Renal cortical epithelial cell (primary cell): ENCODE results near the gene MYO1E. TPM values are rescaled to one million over a fixed set of nuclear protein-coding genes. Genes with fewer than 3 reads are reported as not detected.
A peak's percentile ranks its signal among the peaks of the same experiment; 100 is the strongest.

ENCODE experiments used
- DNase-seq: peaks from one replicate; pipeline ENCODE4 v3.0.0-alpha.2; 2011; ENCODE audit warnings: low read depth
- total RNA-seq: library from RNA; depleted of rRNA; stranded (reverse); fragments of >200 nt; gene quantifications from 2 replicates; pipeline ENCODE4 v1.2.3, GENCODE V29; 2014

The MYO1E gene
- total RNA-seq, 1 donor from 2014 or later, result 694 TPM

DNA sequence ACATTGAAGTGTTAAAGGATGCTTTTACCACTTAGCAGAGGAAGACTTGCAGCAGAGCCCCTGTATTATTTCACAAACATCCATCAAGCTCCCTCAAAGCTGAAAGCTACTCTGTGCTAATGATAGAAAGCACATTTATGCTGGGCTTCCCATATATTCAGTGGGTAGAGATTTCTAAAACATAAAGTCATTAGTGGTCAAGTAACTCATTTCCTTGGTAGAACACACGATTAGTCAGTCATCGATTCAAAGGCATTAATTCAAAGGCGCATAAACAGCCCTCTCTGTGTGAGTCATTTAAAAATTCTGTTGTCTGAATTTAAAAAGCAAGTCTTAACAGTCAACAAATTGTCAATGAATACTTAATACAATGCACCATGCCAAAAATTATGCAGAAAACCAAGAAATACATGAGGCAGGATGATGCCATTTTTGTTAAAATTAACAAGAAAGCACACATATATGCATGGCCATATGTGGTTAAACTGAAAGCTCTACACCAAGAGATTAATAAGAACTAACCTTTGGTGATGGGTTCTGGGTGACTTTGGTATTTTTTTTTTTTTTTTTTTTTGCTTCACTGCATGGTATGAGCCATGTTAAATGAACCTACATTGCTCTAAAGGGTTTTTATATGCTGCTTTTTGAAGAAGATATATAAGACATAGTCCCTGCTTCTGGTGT lies 104.4 kb downstream of the MYO1E start:
- peak; percentile 92 for DNase-seq

DNA sequence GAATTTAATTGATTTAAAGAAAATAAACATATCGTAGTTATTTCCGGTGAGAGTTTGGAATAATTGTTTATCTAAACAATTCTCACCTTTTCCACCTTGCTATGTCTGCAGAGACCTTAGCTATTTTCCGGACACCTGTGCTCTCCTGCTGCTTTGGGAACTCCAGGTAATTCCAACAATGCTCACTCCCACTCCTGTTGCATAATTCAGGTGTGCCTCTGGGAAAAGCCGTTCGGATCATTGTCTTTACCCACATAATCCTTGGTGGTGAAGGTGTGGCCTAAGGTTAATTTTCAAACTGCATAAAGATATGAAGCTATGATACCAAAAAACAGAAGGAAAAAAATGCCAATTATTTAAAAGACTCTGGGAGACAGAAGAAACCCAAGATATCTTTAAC lies 106.6 kb downstream of the MYO1E start:
- no peak for DNase-seq

- no peak for DNase-seq
These were observed 110.4 kb downstream of the MYO1E start for GRCh38 chr15:59262316-59262715.

GRCh38 chr15:59260090-59260489 lies 112.6 kb downstream of the MYO1E start:
- no peak for DNase-seq

DNA sequence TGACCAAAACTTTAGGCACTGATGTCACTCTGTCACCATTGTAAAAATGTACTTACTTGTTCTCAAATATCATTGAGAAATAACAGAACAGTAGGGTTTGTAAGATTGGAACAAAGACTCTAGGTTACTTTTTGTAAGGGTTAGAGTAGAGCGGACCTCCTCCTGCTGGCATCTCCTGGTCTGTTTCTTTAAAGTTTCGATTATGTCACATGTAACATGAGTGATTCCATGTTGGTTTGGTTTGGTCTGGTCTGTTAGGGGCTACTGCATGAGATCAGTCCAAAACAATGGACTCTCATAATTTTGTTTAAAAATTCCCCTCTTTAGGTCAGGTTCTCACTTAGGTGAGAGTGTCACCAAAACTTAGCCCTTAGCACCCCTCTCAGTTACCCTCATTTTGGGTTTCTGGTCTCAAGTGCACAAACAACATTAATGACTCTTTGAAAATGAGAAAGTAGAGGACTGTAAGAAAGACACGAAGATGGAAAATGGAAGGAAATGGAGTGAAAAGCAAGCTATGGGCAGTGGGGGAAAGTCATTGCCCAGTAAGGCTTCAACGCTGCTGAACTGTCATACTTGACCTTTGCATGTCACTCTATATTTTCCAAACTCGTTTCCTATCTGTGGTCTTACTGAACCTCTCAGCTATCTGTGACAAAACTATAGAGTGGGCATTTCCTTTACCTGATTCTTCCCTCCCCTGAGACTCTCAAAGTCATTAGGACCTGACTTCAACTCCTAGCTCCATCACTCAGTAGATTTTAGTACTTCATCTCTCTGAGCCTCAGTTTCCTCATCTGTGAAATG lies 113.3 kb downstream of the MYO1E start:
- no peak for DNase-seq

DNA sequence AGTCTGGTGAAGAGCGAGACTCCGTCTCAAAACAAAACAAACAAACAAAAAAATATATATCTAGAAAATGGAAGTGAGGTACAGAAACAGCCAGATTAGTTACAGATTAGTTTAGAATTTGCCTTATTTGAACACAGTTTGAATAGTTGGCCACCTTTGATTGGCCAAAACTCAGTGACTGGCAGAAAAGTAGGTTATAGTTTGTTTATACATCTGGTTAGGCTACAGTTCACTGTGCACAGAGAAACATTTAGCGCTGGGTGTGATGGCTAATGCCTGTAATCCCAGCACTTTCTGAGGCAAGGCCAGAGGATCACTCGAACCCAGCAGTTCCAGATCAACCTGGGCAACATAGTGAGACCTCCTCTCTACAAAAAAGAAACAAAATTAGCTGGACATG lies 114.4 kb downstream of the MYO1E start:
- no peak for DNase-seq

DNA sequence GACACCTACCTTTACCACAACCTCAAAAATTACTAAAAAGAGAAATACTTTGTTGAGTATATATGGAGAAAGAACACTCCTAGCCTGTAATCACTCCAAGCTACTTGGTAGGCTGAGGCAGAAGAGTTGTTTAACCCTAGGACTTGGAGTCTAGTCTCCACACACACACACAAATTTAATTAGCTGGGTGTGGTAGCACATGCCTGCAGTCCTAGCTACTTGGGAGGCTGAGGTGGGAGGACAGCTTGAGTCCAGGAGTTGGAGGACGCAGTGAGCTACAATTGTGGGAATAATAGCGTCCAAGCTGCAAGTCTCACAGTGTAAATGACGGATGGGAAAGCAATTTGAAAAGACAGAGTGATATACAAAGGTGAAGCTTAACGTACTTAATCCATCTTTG lies 115.5 kb downstream of the MYO1E start:
- DNase-seq, result no peak

- DNase-seq, result no peak
These were observed 116.2 kb downstream of the MYO1E start for GRCh38 chr15:59256482-59256881.

- DNase-seq, result peak; percentile 48
These were observed 116.9 kb downstream of the MYO1E start for GRCh38 chr15:59255680-59256336.

GRCh38 chr15:59252137-59252536 lies 120.5 kb downstream of the MYO1E start:
- no peak for DNase-seq

DNA sequence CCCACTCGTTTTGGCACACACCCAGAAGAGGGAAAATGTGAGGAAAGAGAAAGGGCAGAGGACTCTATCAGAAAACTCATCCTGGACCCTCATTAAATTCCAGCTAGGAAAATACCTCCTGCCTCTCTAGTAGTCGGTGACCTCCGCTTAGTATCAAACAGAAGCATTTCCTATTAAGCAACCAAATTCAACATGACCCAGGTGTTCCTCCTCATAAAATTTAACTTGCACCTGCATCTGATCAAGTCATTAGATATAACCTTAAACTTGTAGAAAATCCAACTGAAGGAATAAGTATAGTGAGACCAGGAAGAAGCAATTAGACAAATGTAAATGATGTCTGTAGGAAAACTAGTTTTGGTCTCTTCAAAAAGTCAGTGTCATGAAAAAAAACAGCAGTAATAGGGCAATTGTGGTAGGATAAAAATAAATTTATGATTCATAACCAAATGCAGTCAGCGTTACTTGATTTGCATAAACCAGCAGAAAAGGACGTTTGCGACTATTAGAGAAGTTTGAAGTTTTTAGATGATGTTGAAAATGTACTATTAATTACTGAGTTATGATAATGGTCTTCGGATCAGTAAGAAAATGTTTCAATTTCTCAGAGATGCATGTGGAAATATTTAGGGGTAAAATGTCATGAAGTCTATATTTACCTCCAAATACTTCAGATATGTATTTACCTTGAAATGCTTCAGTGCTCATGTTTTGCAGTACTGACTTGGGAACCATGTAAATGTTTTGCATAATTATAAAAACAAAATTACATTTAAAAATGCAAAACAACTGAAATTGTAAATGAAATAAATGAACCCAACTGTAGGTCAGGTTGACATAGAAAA lies 121.4 kb downstream of the MYO1E start:
- no peak for DNase-seq

DNA sequence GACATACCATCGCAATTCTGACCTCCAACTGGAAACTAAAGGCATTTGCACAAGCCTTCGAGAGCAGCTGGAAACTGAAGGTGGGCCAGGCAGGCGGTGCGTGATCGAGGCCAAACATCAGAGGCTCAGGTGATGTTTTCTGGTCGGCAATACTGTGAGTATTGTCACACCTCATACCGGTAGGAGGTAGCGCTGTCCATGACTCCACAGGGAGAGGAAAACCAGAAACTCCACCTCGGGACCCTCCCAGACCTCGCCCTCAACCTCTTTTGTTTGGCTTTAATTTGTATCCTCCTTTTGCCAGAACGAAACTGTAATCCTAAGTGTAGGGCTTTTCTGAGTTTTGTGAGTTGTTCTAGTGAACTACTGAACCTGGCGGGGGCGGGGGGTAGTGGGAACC lies 122.4 kb downstream of the MYO1E start:
- DNase-seq, result no peak

GRCh38 chr15:59249816-59250215 lies 122.9 kb downstream of the MYO1E start:
- no peak for DNase-seq

DNA sequence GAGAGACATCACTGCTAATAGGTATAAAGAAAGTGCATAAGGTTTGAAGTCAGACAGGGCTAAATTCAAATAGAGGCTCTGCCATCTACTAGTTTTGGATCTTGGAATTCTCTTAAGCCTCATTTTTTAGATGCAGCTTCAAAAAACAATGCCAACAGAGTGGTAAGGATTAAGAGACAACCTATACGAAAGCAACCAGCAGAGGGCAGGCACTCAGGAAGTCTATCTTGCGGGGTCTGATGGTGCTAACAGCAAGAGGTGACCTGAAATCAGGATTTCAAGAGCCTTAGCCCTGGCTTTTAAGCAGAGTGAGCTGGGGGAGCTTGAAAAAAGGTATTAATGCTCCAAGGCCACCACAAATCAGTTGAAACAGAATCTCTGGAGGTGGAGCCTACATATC lies 125.3 kb downstream of the MYO1E start:
- peak; percentile 76 for DNase-seq

DNA sequence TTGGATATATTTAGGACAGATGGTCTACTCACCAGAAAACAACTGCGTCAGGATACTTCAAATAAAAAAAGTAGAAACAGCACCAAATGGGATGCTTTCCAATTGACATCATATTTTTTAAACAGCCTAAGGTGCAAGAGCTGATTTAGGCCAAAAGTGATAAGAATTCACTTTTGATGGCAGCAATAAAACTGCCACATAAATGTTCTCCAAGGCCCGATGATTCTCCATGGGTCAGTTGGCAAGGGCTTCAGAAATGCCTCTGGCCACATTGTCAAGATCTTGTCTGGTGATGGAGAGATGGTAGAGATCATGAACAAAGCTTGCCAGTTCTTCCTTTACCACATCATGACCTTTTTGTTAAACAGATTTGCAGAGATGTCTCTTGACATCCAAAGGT lies 127.1 kb downstream of the MYO1E start:
- DNase-seq, result no peak

DNA sequence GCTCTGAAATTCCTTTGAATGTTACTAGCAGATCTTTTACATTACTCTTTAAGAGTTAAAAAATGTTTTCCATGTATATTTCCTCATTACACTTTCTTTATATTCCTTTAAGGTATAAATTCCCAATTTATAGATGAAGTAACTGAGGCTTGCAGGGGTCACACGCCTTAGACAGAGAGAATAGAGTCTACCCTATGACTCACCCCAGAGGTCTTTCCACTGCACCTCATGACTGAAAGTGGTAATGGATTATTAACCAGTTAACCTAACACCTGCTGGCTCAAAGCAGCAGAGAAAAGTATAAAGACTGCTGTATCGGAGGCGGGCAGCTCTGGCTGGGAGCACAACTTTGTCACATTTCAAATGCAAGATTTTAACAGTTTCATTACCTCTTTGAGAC lies 128.3 kb downstream of the MYO1E start:
- peak; percentile 94 for DNase-seq

- no peak for DNase-seq
These were observed 129.0 kb downstream of the MYO1E start for GRCh38 chr15:59243622-59244021.

DNA sequence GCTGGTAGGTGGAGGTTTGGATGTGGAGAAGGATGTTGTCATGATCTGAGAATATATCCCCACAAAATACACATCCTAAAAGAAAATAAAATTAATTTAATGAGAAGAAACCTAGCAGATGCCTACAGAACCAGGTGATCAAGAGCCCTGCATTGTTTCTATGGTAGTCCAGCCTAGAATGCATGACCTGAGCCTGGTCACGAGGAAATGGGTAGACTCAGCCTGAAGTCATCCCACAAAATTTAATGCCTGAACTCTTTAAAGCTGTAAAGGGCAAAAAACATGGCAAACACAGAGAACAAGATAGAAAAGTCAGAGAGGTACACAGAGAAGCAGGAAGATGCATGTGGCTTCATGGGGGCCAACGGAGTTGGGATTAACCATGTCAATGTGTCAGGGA lies 130.0 kb downstream of the MYO1E start:
- peak; percentile 63 for DNase-seq

DNA sequence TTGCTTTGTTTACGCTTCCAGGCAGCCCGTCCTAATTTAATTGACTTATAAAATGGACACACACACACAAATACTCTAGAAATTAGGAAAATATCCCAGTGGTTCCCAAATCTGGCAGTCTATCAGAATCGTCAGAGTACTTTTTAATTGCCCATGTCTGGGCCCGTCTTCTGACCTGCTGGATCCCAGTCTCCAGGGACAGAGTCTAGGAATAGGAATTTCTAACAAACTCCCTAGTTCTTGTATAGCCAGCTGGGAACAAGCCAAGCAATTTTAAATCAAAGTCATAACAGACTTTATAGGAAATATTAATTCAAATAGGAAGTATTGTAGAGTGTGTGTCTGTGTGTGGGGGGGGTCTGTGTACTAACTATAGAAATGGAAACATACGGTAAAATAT lies 132.6 kb downstream of the MYO1E start:
- no peak for DNase-seq

- DNase-seq, result peak; percentile 41
These were observed 134.7 kb downstream of the MYO1E start for GRCh38 chr15:59237924-59238331.

GRCh38 chr15:59237119-59237855 lies 135.4 kb downstream of the MYO1E start:
- no peak for DNase-seq
